IMR-90 (cell line): Measurements from ENCODE around the gene GTF2F2. TPM values are rescaled to one million over a fixed set of nuclear protein-coding genes. Genes with fewer than 3 reads are reported as not detected.
A peak's percentile ranks its signal among the peaks of the same experiment; 100 is the strongest.

Experiments
- ATAC-seq: fragments of 200-7000 bp; cut with Tn5 transposase; 2 replicates; pipeline ENCODE4 v1.9.1; 2020; ENCODE audit warnings: low read depth, mild to moderate bottlenecking, moderate library complexity
- BruUV-seq: library from RNA; stranded (reverse); fragments of 400-500 nt; replicated peaks from 2 replicates; lab custom pipeline; 2021; lab: Mats Ljungman, UMichigan
- CTCF ChIA-PET: fragments of 300-600 bp; formaldehyde crosslinking; extraction: SDS; loops from one replicate; lab custom pipeline; 2021; ENCODE audit warnings: antibody characterized with exemption; lab: Yijun Ruan, JAX
- POLR2A ChIA-PET: fragments of 300-600 bp; sonication (Branson Sonifier 250); formaldehyde crosslinking; loops from one replicate; lab custom pipeline; 2022; ENCODE audit warnings: antibody characterized with exemption; ENCODE audit not compliant: unreplicated experiment; lab: Charles Lee
- DNase-seq: peaks from one replicate; pipeline ENCODE4 v3.0.0; 2013
- H2AFZ ChIP-seq: replicated peaks from 2 replicates; pipeline ENCODE3; 2013; ENCODE audit warnings: low read length, mild to moderate bottlenecking; ENCODE audit not compliant: poor library complexity
- H2AK5ac ChIP-seq: 2 replicates; pipeline ENCODE4 v1.6.1; 2013; ENCODE audit warnings: low read depth, low read length, inconsistent platforms
- H2AK9ac ChIP-seq: replicated peaks from 2 replicates; pipeline ENCODE3; 2013; ENCODE audit warnings: mild to moderate bottlenecking, low read depth, low read length, moderate library complexity; ENCODE audit not compliant: poor library complexity
- H2BK120ac ChIP-seq: 2 replicates; pipeline ENCODE4 v1.6.1; 2013; ENCODE audit warnings: low read depth, low read length, inconsistent platforms
- H2BK15ac ChIP-seq: 3 replicates; pipeline ENCODE4 v1.6.1; 2013; ENCODE audit warnings: low read depth, low read length, inconsistent platforms
- H2BK20ac ChIP-seq: 2 replicates; pipeline ENCODE4 v1.6.1; 2013; ENCODE audit warnings: low read depth, mild to moderate bottlenecking, inconsistent platforms, low read length, moderate library complexity
- H2BK5ac ChIP-seq: 2 replicates; pipeline ENCODE4 v1.6.1; 2013; ENCODE audit warnings: mild to moderate bottlenecking, low read depth, low read length, inconsistent platforms; ENCODE audit not compliant: poor library complexity, severe bottlenecking
- H3K14ac ChIP-seq: replicated peaks from 2 replicates; pipeline ENCODE4 v1.6.1; 2013; ENCODE audit warnings: low read depth, low read length, inconsistent platforms
- H3K18ac ChIP-seq: 2 replicates; pipeline ENCODE4 v1.6.1; 2013; ENCODE audit warnings: low read depth, low read length, control low read depth
- H3K23ac ChIP-seq: 2 replicates; pipeline ENCODE4 v1.6.1; 2013; ENCODE audit warnings: low read depth, low read length, inconsistent platforms
- H3K27ac ChIP-seq: 2 replicates; pipeline ENCODE4 v1.5.1; 2013; ENCODE audit warnings: mild to moderate bottlenecking, control low read depth, low read length; ENCODE audit not compliant: insufficient read depth
- H3K27me3 ChIP-seq: 2 replicates; pipeline ENCODE4 v1.6.1; 2013; ENCODE audit warnings: low read length; ENCODE audit not compliant: control insufficient read depth, insufficient read depth
- H3K36me3 ChIP-seq: 2 replicates; pipeline ENCODE4 v1.6.1; 2013; ENCODE audit warnings: low read length, mixed read lengths; ENCODE audit not compliant: control insufficient read depth, insufficient read depth
- H3K4ac ChIP-seq: 2 replicates; pipeline ENCODE4 v1.6.1; 2013; ENCODE audit warnings: low read depth, low read length, inconsistent platforms
- H3K4me1 ChIP-seq: 2 replicates; pipeline ENCODE4 v1.6.1; 2013; ENCODE audit warnings: low read length, mixed read lengths; ENCODE audit not compliant: control insufficient read depth, insufficient read depth
- H3K4me2 ChIP-seq: 2 replicates; pipeline ENCODE4 v1.6.1; 2013; ENCODE audit warnings: low read depth, mild to moderate bottlenecking, control low read depth, low read length, moderate library complexity
- H3K4me3 ChIP-seq: 2 replicates; pipeline ENCODE4 v1.5.1; 2013; ENCODE audit warnings: low read depth, mild to moderate bottlenecking, control low read depth, low read length, moderate library complexity; ENCODE audit not compliant: insufficient read depth
- H3K56ac ChIP-seq: 2 replicates; pipeline ENCODE4 v1.6.1; 2013; ENCODE audit warnings: low read length, inconsistent platforms; ENCODE audit not compliant: insufficient read depth; ENCODE audit errors: extremely low read depth
- H3K79me1 ChIP-seq, 2 experiments: 2 replicates each; pipeline ENCODE4 v1.6.1; 2013; ENCODE audit warnings: low read length in 2 of 2, inconsistent platforms in 1 of 2, low read depth in 1 of 2
- H3K9ac ChIP-seq: 2 replicates; pipeline ENCODE4 v1.6.1; 2013; ENCODE audit warnings: low read depth, low read length, control low read depth
- H3K9me1 ChIP-seq: 2 replicates; pipeline ENCODE4 v1.6.1; 2013; ENCODE audit warnings: low read length, inconsistent platforms; ENCODE audit not compliant: insufficient read depth
- H3K9me3 ChIP-seq: 2 replicates; pipeline ENCODE4 v1.6.1; 2013; ENCODE audit warnings: low read length; ENCODE audit not compliant: control insufficient read depth, insufficient read depth
- H4K20me1 ChIP-seq: 2 replicates; pipeline ENCODE4 v1.6.1; 2013; ENCODE audit warnings: low read length, inconsistent platforms; ENCODE audit not compliant: insufficient read depth
- H4K5ac ChIP-seq: 2 replicates; pipeline ENCODE4 v1.6.1; 2013; ENCODE audit warnings: mild to moderate bottlenecking, low read depth, low read length, control low read depth
- H4K8ac ChIP-seq, 2 experiments: 2 replicates each; pipeline ENCODE4 v1.6.1; 2013; ENCODE audit warnings: low read depth in 2 of 2, low read length in 2 of 2, control low read depth in 1 of 2, inconsistent platforms in 1 of 2
- H4K91ac ChIP-seq: 2 replicates; pipeline ENCODE4 v1.6.1; 2013; ENCODE audit warnings: low read depth, low read length, inconsistent platforms; ENCODE audit not compliant: insufficient read depth
- CEBPB ChIP-seq: IDR thresholded peaks from 2 replicates; pipeline ENCODE4 v1.6.1; 2012; ENCODE audit warnings: low read depth, low read length, improper control_type of control experiment
- CHD1 ChIP-seq: IDR thresholded peaks from 2 replicates; pipeline ENCODE4 v1.6.1; 2012; ENCODE audit warnings: low read depth, low read length, improper control_type of control experiment
- FOS ChIP-seq: fragments of 150-350 bp; IDR thresholded peaks from 2 replicates; pipeline ENCODE4 v1.6.1; 2016; ENCODE audit warnings: low read depth, low read length
- POLR2A ChIP-seq: IDR thresholded peaks from 2 replicates; pipeline ENCODE4 v1.6.1; 2012; ENCODE audit warnings: mild to moderate bottlenecking, low read depth, low read length
- WGBS, 2 experiments: methylation state at CpG; one replicate each; pipeline versions ENCODE4 v1.1.5 to v1.1.7; 2013; ENCODE audit warnings: missing lambda C conversion rate in 2 of 2; ENCODE audit not compliant: insufficient read length in 1 of 2; ENCODE audit errors: extremely low coverage in 2 of 2; 5-methylcytosine and 5-hydroxymethylcytosine counted together
- dilution Hi-C: fragments of 300-500 bp; cut with HindIII; formaldehyde crosslinking; loops from one replicate; pipeline ENCODE4 v1.14.3; 2018; ENCODE audit warnings: low sequenced_read_pairs; ENCODE audit not compliant: unreplicated experiment
- in situ Hi-C: fragments of 300-500 bp; cut with MboI; formaldehyde crosslinking; loops from 3 replicates; pipeline ENCODE4 v1.14.3; 2019; ENCODE audit warnings: low sequenced_read_pairs, inconsistent platforms, mixed read lengths
- intact Hi-C: fragments of 100-400 bp; cut with micrococcal nuclease; formaldehyde crosslinking; loops from 2 replicates; pipeline ENCODE4 v1.10.0; 2022
- polyA plus RNA-seq, 3 experiments: library from polyadenylated mRNA; depleted of rRNA; stranded (reverse); fragments of >200 nt; gene quantifications; 2 replicates each; pipeline ENCODE4 v1.2.3, GENCODE V29; 2012; ENCODE audit warnings: low replicate concordance in 1 of 3
- total RNA-seq: library from RNA; depleted of rRNA; stranded (reverse); fragments of >200 nt; gene quantifications from 2 replicates; pipeline ENCODE4 v1.2.3, GENCODE V29; 2012

GTF2F2 gene
- total and polyA plus RNA-seq, 2 of the 4 experiments (the other 2 are of a cell fraction) = 16.5 to 21.0 TPM

- no CpG with 5 or more reads among the region's 2 CpGs for WGBS, 2 experiments
- peaks cover 17 to 60% of the 10 kb centered on the region in 2 experiments; a peak in 3 of 4 replicates for H3K79me1 ChIP-seq
- no peak overlapping the region for H4K8ac ChIP-seq
- H4K91ac ChIP-seq = no peak overlapping the region
- peaks cover 11% of the 10 kb centered on the region for H3K4me1 ChIP-seq
- no peak overlapping the region for H3K56ac ChIP-seq
- no peak overlapping the region for H2BK15ac ChIP-seq
- peak; percentile 55 for TF ChIP-seq POLR2A
- TF ChIP-seq CHD1 = no peak
- TF ChIP-seq CEBPB = peak; percentile 75
- TF ChIP-seq FOS = peak; percentile 43; the same call in 1 of the 2 replicates
- no peak overlapping the region for H3K18ac ChIP-seq
- no peak overlapping the region for H4K5ac ChIP-seq
- no peaks in the 10 kb centered on the region for H3K9me3 ChIP-seq
- H3K27ac ChIP-seq = peak overlapping the region; percentile 68; the same call in 1 of the 2 replicates
- H3K4me3 ChIP-seq = no peak overlapping the region
- peak; percentile 33 for ATAC-seq
- CTCF ChIA-PET = interaction anchor here (1.0 kb wide), 1 partner anchor 39 kb away, joined by 3 read pairs; no protein-coding TSS in a partner anchor
- DNase-seq = peak; percentile 88
- POLR2A ChIA-PET = interaction anchor here (0.5 to 0.6 kb wide), 3 partner anchors 20 to 619 kb away, joined by 3 read pairs; no protein-coding TSS in a partner anchor
- peaks cover 25% of the 10 kb centered on the region for H3K9me1 ChIP-seq
- H2AK5ac ChIP-seq = 0 out of 2 replicates have a peak overlapping the region, but pooled peaks have one; percentile 40
- peaks cover 66% of the 10 kb centered on the region for H4K20me1 ChIP-seq
- H3K9ac ChIP-seq = no peak overlapping the region
- H3K27me3 ChIP-seq = no peaks in the 10 kb centered on the region
- intact Hi-C loops (no loop called here), in situ Hi-C loops (no loop called here), dilution Hi-C loops (no loop called here)
- no peak overlapping the region for H2AFZ ChIP-seq
- no peak overlapping the region for H3K14ac ChIP-seq
- BruUV-seq = no TSS peak
- H2BK120ac ChIP-seq = no peak overlapping the region
- peaks cover 21% of the 10 kb centered on the region for H3K36me3 ChIP-seq
- no peak overlapping the region for H3K4me2 ChIP-seq
- no peak overlapping the region for H2BK20ac ChIP-seq
- H2BK5ac ChIP-seq = peak overlapping the region; percentile 49
- H3K23ac ChIP-seq = no peak overlapping the region
- no peak overlapping the region for H2AK9ac ChIP-seq
- H3K4ac ChIP-seq = no peak overlapping the region
Measured at GRCh38 chr13:45332036-45332830, 211.9 kb downstream of the GTF2F2 start.
